ENCODE results near the gene ILKAP. TPM values are rescaled to one million over a fixed set of nuclear protein-coding genes. Genes with fewer than 3 reads are reported as not detected.

Gene ILKAP
- total RNA-seq, 6 experiments from 2014 or later: 27.3 to 34.3 (median 28.6) TPM

GRCh38 chr2:238134393-238134785 is 69.1 kb downstream of the ILKAP start:
- no peaks in the 10 kb centered on the region for H3K9me3 Mint-ChIP-seq
- DNase-seq: no peak
- no peaks in the 10 kb centered on the region for H3K4me1 Mint-ChIP-seq (ENCODE audit: low read depth)
- H3K36me3 Mint-ChIP-seq (ENCODE audit: low read depth): no peaks in the 10 kb centered on the region
- H3K27ac Mint-ChIP-seq: no peak overlapping the region
- TF ChIP-seq CTCF (IDR thresholded peaks at IDR 0.05): no peak
- H3K27me3 Mint-ChIP-seq (ENCODE audit: insufficient read depth): peaks cover 4% of the 10 kb centered on the region
- H3K4me3 Mint-ChIP-seq: no peak overlapping the region

- no peaks in the 10 kb centered on the region for H3K4me1 Mint-ChIP-seq (ENCODE audit: low read depth)
- no peak for TF ChIP-seq CTCF (IDR thresholded peaks at IDR 0.05)
- no peaks in the 10 kb centered on the region for H3K36me3 Mint-ChIP-seq (ENCODE audit: low read depth)
- DNase-seq: no peak
- H3K27ac Mint-ChIP-seq: no peak overlapping the region
- H3K27me3 Mint-ChIP-seq (ENCODE audit: insufficient read depth): peaks cover 4% of the 10 kb centered on the region
- H3K4me3 Mint-ChIP-seq: no peak overlapping the region
- H3K9me3 Mint-ChIP-seq: no peaks in the 10 kb centered on the region
Measured at GRCh38 chr2:238133499-238134392, 69.7 kb downstream of the ILKAP start.

- H3K4me3 Mint-ChIP-seq: no peak overlapping the region
- H3K27ac Mint-ChIP-seq: no peak overlapping the region
- no peaks in the 10 kb centered on the region for H3K4me1 Mint-ChIP-seq (ENCODE audit: low read depth)
- no peak for TF ChIP-seq CTCF (IDR thresholded peaks at IDR 0.05)
- H3K27me3 Mint-ChIP-seq (ENCODE audit: insufficient read depth): peaks cover 4% of the 10 kb centered on the region
- H3K9me3 Mint-ChIP-seq: no peaks in the 10 kb centered on the region
- no peak for DNase-seq
- no peaks in the 10 kb centered on the region for H3K36me3 Mint-ChIP-seq (ENCODE audit: low read depth)
Measured at GRCh38 chr2:238132463-238133450, 70.7 kb downstream of the ILKAP start.

- TF ChIP-seq CTCF (IDR thresholded peaks at IDR 0.05): no peak
- no peak for DNase-seq
- no peaks in the 10 kb centered on the region for H3K4me1 Mint-ChIP-seq (ENCODE audit: low read depth)
- H3K27ac Mint-ChIP-seq: no peak overlapping the region
- H3K36me3 Mint-ChIP-seq (ENCODE audit: low read depth): no peaks in the 10 kb centered on the region
- H3K4me3 Mint-ChIP-seq: no peak overlapping the region
- H3K27me3 Mint-ChIP-seq (ENCODE audit: insufficient read depth): peaks cover 4% of the 10 kb centered on the region
- H3K9me3 Mint-ChIP-seq: no peaks in the 10 kb centered on the region
Measured at GRCh38 chr2:238131761-238132462, 71.6 kb downstream of the ILKAP start.

All from HFFc6 (cell line).